ENCODE data around the gene E2F8. TPM values are rescaled to one million over a fixed set of nuclear protein-coding genes. Genes with fewer than 3 reads are reported as not detected.

The E2F8 gene
- total RNA-seq, 1 donor from 2014 or later, result 0.34 TPM

GRCh38 chr11:19237381-19237780 lies 3.4 kb downstream of the E2F8 start:
- Mint-ChIP-seq H3K36me3 (ENCODE audit: unreplicated experiment) (no peaks in the 10 kb centered on the region), H3K27me3 (ENCODE audit: unreplicated experiment) (peaks cover 6% of the 10 kb centered on the region), H3K4me1 (ENCODE audit: low read depth, unreplicated experiment) (peaks cover 4% of the 10 kb centered on the region), H3K4me3 (ENCODE audit: unreplicated experiment) (no peak overlapping the region), H3K27ac (ENCODE audit: unreplicated experiment) (no peak overlapping the region), H3K9me3 (ENCODE audit: unreplicated experiment) (no peaks in the 10 kb centered on the region)
- DNase-seq, result no peak
- TF ChIP-seq CTCF (IDR thresholded peaks at IDR 0.05; ENCODE audit: partially characterized antibody, unreplicated experiment), result no peak

GRCh38 chr11:19234231-19234817 lies 6.4 kb downstream of the E2F8 start:
- Mint-ChIP-seq H3K27ac (ENCODE audit: unreplicated experiment) (no peak overlapping the region), H3K9me3 (ENCODE audit: unreplicated experiment) (no peaks in the 10 kb centered on the region), H3K36me3 (ENCODE audit: unreplicated experiment) (no peaks in the 10 kb centered on the region), H3K4me1 (ENCODE audit: low read depth, unreplicated experiment) (no peaks in the 10 kb centered on the region), H3K4me3 (ENCODE audit: unreplicated experiment) (no peak overlapping the region), H3K27me3 (ENCODE audit: unreplicated experiment) (no peaks in the 10 kb centered on the region)
- TF ChIP-seq CTCF (IDR thresholded peaks at IDR 0.05; ENCODE audit: partially characterized antibody, unreplicated experiment), result no peak
- DNase-seq, result no peak

- no peak for DNase-seq
- H3K27me3 Mint-ChIP-seq (ENCODE audit: unreplicated experiment), result no peaks in the 10 kb centered on the region
- no peak for TF ChIP-seq CTCF (IDR thresholded peaks at IDR 0.05; ENCODE audit: partially characterized antibody, unreplicated experiment)
- H3K9me3 Mint-ChIP-seq (ENCODE audit: unreplicated experiment), result no peaks in the 10 kb centered on the region
- no peaks in the 10 kb centered on the region for H3K4me1 Mint-ChIP-seq (ENCODE audit: low read depth, unreplicated experiment)
- H3K4me3 Mint-ChIP-seq (ENCODE audit: unreplicated experiment), result no peak overlapping the region
- no peaks in the 10 kb centered on the region for H3K36me3 Mint-ChIP-seq (ENCODE audit: unreplicated experiment)
- H3K27ac Mint-ChIP-seq (ENCODE audit: unreplicated experiment), result no peak overlapping the region
Observed at GRCh38 chr11:19232910-19233503, 7.7 kb downstream of the E2F8 start.

- H3K4me1 Mint-ChIP-seq (ENCODE audit: low read depth, unreplicated experiment), result no peaks in the 10 kb centered on the region
- no peak for TF ChIP-seq CTCF (IDR thresholded peaks at IDR 0.05; ENCODE audit: partially characterized antibody, unreplicated experiment)
- H3K36me3 Mint-ChIP-seq (ENCODE audit: unreplicated experiment), result no peaks in the 10 kb centered on the region
- no peaks in the 10 kb centered on the region for H3K27me3 Mint-ChIP-seq (ENCODE audit: unreplicated experiment)
- no peak for DNase-seq
- H3K4me3 Mint-ChIP-seq (ENCODE audit: unreplicated experiment), result no peak overlapping the region
- H3K9me3 Mint-ChIP-seq (ENCODE audit: unreplicated experiment), result no peaks in the 10 kb centered on the region
- no peak overlapping the region for H3K27ac Mint-ChIP-seq (ENCODE audit: unreplicated experiment)
Observed at GRCh38 chr11:19229671-19230070, 11.1 kb downstream of the E2F8 start.

GRCh38 chr11:19228968-19229367 lies 11.8 kb downstream of the E2F8 start:
- no peak for TF ChIP-seq CTCF (IDR thresholded peaks at IDR 0.05; ENCODE audit: partially characterized antibody, unreplicated experiment)
- no peak overlapping the region for H3K27ac Mint-ChIP-seq (ENCODE audit: unreplicated experiment)
- H3K9me3 Mint-ChIP-seq (ENCODE audit: unreplicated experiment), result no peaks in the 10 kb centered on the region
- no peaks in the 10 kb centered on the region for H3K36me3 Mint-ChIP-seq (ENCODE audit: unreplicated experiment)
- H3K4me3 Mint-ChIP-seq (ENCODE audit: unreplicated experiment), result no peak overlapping the region
- H3K4me1 Mint-ChIP-seq (ENCODE audit: low read depth, unreplicated experiment), result no peaks in the 10 kb centered on the region
- H3K27me3 Mint-ChIP-seq (ENCODE audit: unreplicated experiment), result no peaks in the 10 kb centered on the region
- DNase-seq, result no peak

All from glutamatergic neuron (in vitro differentiated cells).